ENCODE measurements around the gene SCN5A. TPM values are rescaled to one million over a fixed set of nuclear protein-coding genes. Genes with fewer than 3 reads are reported as not detected.

SCN5A gene
- total RNA-seq, 1 experiment from 2014 or later, result 4.7 TPM

GRCh38 chr3:38565339-38566214 is 83.9 kb downstream of the SCN5A start:
- BruUV-seq (replicated peaks), result no TSS peak
- POLR2A ChIA-PET (ENCODE audit: unreplicated experiment), result no interaction called here
- H3K9me3 ChIP-seq (ENCODE audit: insufficient read depth, low read depth), result no peaks in the 10 kb centered on the region
- no peak for DNase-seq
- no peak overlapping the region for H3K4me2 ChIP-seq
- no peaks in the 10 kb centered on the region for H3K4me1 ChIP-seq (replicated peaks; ENCODE audit: insufficient read depth)
- no peaks in the 10 kb centered on the region for H4K20me1 ChIP-seq (ENCODE audit: insufficient read depth)
- no peaks in the 10 kb centered on the region for H3K9me2 ChIP-seq (ENCODE audit: insufficient read depth)
- CTCF ChIA-PET, result no interaction called here
- no peak overlapping the region for H2AFZ ChIP-seq
- H3K79me2 ChIP-seq (ENCODE audit: low read depth), result no peaks in the 10 kb centered on the region
- no peak overlapping the region for H3K4me3 ChIP-seq
- H3K36me3 ChIP-seq (ENCODE audit: low read depth), result no peaks in the 10 kb centered on the region
- no peak for TF ChIP-seq EZH2 (IDR thresholded peaks at IDR 0.05; ENCODE audit: low read depth)
- intact Hi-C loops (cut with micrococcal nuclease; ENCODE audit: unreplicated experiment), result no loop called here
- no peaks in the 10 kb centered on the region for H3F3A ChIP-seq (ENCODE audit: insufficient read depth, low read depth)
- H3K27ac ChIP-seq, result no peak overlapping the region
- H3K27me3 ChIP-seq (ENCODE audit: insufficient read depth, low read depth), result peaks cover 7% of the 10 kb centered on the region

DNA sequence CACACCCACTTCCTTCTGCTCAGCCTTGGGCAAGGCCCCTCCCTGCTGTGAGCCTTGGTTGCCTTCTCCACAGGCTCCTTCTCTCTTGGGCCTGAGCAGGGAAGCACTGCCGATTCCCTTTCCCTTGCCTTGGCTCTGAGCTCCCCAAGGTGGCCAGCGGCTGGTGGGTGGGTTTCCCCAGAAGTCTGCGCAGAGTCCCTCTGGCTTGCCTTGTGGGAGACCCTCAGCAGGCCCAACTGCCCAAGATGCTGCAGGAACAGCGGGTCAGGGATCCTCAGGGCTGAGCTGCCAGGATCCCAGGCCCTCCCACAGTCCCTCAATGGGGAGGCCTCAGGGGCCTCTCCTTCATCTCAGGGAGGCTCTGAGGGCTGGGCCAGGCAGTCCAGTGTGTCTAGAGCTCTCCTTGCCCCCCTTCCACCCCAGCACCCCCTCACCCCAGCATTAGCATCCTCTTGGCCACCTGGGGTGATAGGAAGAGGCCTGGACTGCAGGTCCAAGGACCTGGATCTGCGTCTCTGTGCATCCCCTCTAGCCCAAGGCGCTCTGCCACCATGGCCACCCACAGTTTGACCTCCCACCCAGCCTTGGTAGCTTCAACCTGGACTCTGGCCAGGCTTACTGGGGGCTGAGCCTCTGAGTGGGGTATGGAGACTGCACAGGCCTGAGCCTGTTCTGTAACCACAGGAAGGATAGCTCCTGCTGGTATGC is 84.7 kb downstream of the SCN5A start:
- no peak for DNase-seq
- Histone ChIP-seq H3K9me2 (ENCODE audit: insufficient read depth) (no peaks in the 10 kb centered on the region), H3K36me3 (ENCODE audit: low read depth) (no peaks in the 10 kb centered on the region), H2AFZ (no peak overlapping the region), H3K9me3 (ENCODE audit: insufficient read depth, low read depth) (no peaks in the 10 kb centered on the region), H3K27ac (no peak overlapping the region), H3K79me2 (ENCODE audit: low read depth) (no peaks in the 10 kb centered on the region), H3K4me2 (no peak overlapping the region), H3F3A (ENCODE audit: insufficient read depth, low read depth) (no peaks in the 10 kb centered on the region), H3K4me1 (replicated peaks; ENCODE audit: insufficient read depth) (no peaks in the 10 kb centered on the region), H4K20me1 (ENCODE audit: insufficient read depth) (no peaks in the 10 kb centered on the region), H3K4me3 (no peak overlapping the region), H3K27me3 (ENCODE audit: insufficient read depth, low read depth) (peaks cover 9% of the 10 kb centered on the region)
- ChIA-PET POLR2A (ENCODE audit: unreplicated experiment) (no interaction called here), CTCF (no interaction called here)
- intact Hi-C loops (cut with micrococcal nuclease; ENCODE audit: unreplicated experiment), result no loop called here
- no TSS peak for BruUV-seq (replicated peaks)
- TF ChIP-seq CTCF (conservative IDR thresholded peaks at IDR 0.05) (no peak), EZH2 (IDR thresholded peaks at IDR 0.05; ENCODE audit: low read depth) (no peak)

DNA sequence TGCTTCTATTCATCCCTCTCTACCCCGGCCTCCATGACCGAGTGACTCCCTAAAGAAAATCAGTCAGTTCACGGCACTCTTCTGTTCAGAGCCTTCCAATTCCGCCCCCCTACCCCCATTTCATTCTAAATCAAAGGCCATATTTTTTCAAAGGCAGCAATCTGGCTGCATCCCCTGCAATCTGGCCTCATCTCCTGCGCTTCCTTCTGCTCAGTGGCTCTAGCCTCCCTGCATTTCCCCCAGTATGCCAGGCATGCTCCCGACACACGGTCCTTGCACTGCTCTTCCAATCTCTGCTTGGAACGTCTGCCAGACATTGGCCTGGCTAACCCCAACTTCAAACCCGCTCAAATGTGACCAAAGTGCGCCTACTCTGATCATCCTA is 85.6 kb downstream of the SCN5A start:
- Histone ChIP-seq H3K9me3 (ENCODE audit: insufficient read depth, low read depth) (no peaks in the 10 kb centered on the region), H3K9me2 (ENCODE audit: insufficient read depth) (no peaks in the 10 kb centered on the region), H3K4me3 (no peak overlapping the region), H4K20me1 (ENCODE audit: insufficient read depth) (no peaks in the 10 kb centered on the region), H2AFZ (no peak overlapping the region), H3K79me2 (ENCODE audit: low read depth) (no peaks in the 10 kb centered on the region), H3K36me3 (ENCODE audit: low read depth) (no peaks in the 10 kb centered on the region), H3F3A (ENCODE audit: insufficient read depth, low read depth) (no peaks in the 10 kb centered on the region), H3K4me2 (no peak overlapping the region), H3K4me1 (replicated peaks; ENCODE audit: insufficient read depth) (no peaks in the 10 kb centered on the region), H3K27me3 (ENCODE audit: insufficient read depth, low read depth) (peaks cover 11% of the 10 kb centered on the region), H3K27ac (no peak overlapping the region)
- TF ChIP-seq EZH2 (IDR thresholded peaks at IDR 0.05; ENCODE audit: low read depth) (no peak), CTCF (conservative IDR thresholded peaks at IDR 0.05) (no peak)
- CTCF ChIA-PET, result no interaction called here
- no TSS peak for BruUV-seq (replicated peaks)
- intact Hi-C loops (cut with micrococcal nuclease; ENCODE audit: unreplicated experiment), result no loop called here
- POLR2A ChIA-PET (ENCODE audit: unreplicated experiment), result no interaction called here
- no peak for DNase-seq

Data from PC-9 (cell line).